HCT116 (cell line): Measurements from ENCODE around the gene SRPK2. TPM values are rescaled to one million over a fixed set of nuclear protein-coding genes. Genes with fewer than 3 reads are reported as not detected.

Experiments used
- ATAC-seq: fragments of 200-7000 bp; cut with Tn5 transposase; 2 replicates; pipeline ENCODE4 v1.9.1; 2020; ENCODE audit warnings: mild to moderate bottlenecking, moderate library complexity
- BruUV-seq: library from RNA; stranded (reverse); fragments of 400-500 nt; replicated peaks from 2 replicates; lab custom pipeline; 2021; lab: Mats Ljungman, UMichigan
- CTCF ChIA-PET: fragments of 300-600 bp; sonication (Branson Sonifier 250); formaldehyde crosslinking; loops from one replicate; lab custom pipeline; 2021; ENCODE audit warnings: antibody characterized with exemption; lab: Charles Lee
- POLR2A ChIA-PET: fragments of 300-600, 350-600 bp; sonication (Branson Sonifier 250); formaldehyde crosslinking; loops from one replicate; lab custom pipeline; 2021; ENCODE audit warnings: antibody characterized with exemption; lab: Charles Lee
- RAD21 ChIA-PET, 2 experiments: fragments of 300-600 bp; sonication (Branson Sonifier 250); formaldehyde crosslinking; loops; one replicate each; lab custom pipeline; 2023; ENCODE audit warnings: low total read pairs in 2 of 2; ENCODE audit not compliant: uncharacterized antibody in 2 of 2, unreplicated experiment in 2 of 2, low non-redundant PET in 1 of 2; lab: Charles Lee
- DNase-seq: peaks from one replicate; pipeline ENCODE4 v3.0.0-alpha.2; 2010; ENCODE audit warnings: low read depth, low spot score
- H2AFZ ChIP-seq: fragments of 200-600 bp; shearing (Covaris generic), sonication (generic); 2 replicates; pipeline ENCODE4 v1.6.1; 2017; ENCODE audit warnings: low read depth, mixed run types, mixed read lengths, antibody characterized with exemption, low read length; ENCODE audit not compliant: poor library complexity, severe bottlenecking
- H3K27ac ChIP-seq: 2 replicates; pipeline ENCODE4 v1.5.1; 2012; ENCODE audit warnings: low read depth, low read length
- H3K27me3 ChIP-seq: fragments of 200-600 bp; sonication (generic); 2 replicates; pipeline ENCODE4 v1.6.1; 2016; ENCODE audit warnings: mixed run types, low read length, mixed read lengths; ENCODE audit not compliant: insufficient read depth
- H3K36me3 ChIP-seq, 2 experiments: fragments of 200-500 bp in 1 of 2; fragments of 200-600 bp in 1 of 2; sonication (Bioruptor generic) in 1 of 2; sonication (generic) in 1 of 2; 2 replicates each; pipeline versions ENCODE4 v1.5.1 to v1.6.1; 2014 to 2016; ENCODE audit warnings: low read length in 2 of 2, inconsistent platforms in 1 of 2, mixed read lengths in 1 of 2, mixed run types in 1 of 2; ENCODE audit not compliant: insufficient read depth in 2 of 2, control insufficient read depth in 1 of 2
- H3K4me1 ChIP-seq, 2 experiments: fragments of 200-600 bp in 1 of 2; sonication (generic) in 1 of 2; 2 replicates each; pipeline versions ENCODE4 v1.5.1 to v1.6.1; 2012 to 2017; ENCODE audit warnings: low read length in 2 of 2, inconsistent platforms in 1 of 2, mild to moderate bottlenecking in 1 of 2, mixed read lengths in 1 of 2, mixed run types in 1 of 2, moderate library complexity in 1 of 2; ENCODE audit not compliant: insufficient read depth in 2 of 2, control insufficient read depth in 1 of 2
- H3K4me2 ChIP-seq: fragments of 200-600 bp; sonication (generic); 2 replicates; pipeline ENCODE4 v1.6.1; 2017; ENCODE audit warnings: mixed run types, low read length, mixed read lengths
- H3K4me3 ChIP-seq, 2 experiments: fragments of 200-600 bp in 1 of 2; sonication (generic) in 1 of 2; replicated peaks in 1 of 2; 2 replicates each; pipeline ENCODE4 v1.5.1; 2011 to 2016; ENCODE audit warnings: low read length in 2 of 2, control low read depth in 1 of 2, low read depth in 1 of 2, mild to moderate bottlenecking in 1 of 2, mixed read lengths in 1 of 2, mixed run types in 1 of 2
- H3K79me2 ChIP-seq: fragments of 200-600 bp; sonication (generic); 2 replicates; pipeline ENCODE4 v1.6.1; 2017; ENCODE audit warnings: mild to moderate bottlenecking, mixed run types, low read length, moderate library complexity, mixed read lengths; ENCODE audit not compliant: insufficient read depth
- H3K9ac ChIP-seq: fragments of 200-600 bp; sonication (generic); 2 replicates; pipeline ENCODE4 v1.6.1; 2016; ENCODE audit warnings: low read length, mixed read lengths
- H3K9me2 ChIP-seq: fragments of 200-600 bp; sonication (generic), shearing (Covaris generic); 2 replicates; pipeline ENCODE4 v1.6.1; 2017; ENCODE audit warnings: mixed run types, mild to moderate bottlenecking, moderate library complexity; ENCODE audit not compliant: insufficient read depth
- H3K9me3 ChIP-seq, 2 experiments: fragments of 200-500 bp in 1 of 2; fragments of 200-600 bp in 1 of 2; sonication (Bioruptor generic) in 1 of 2; sonication (generic) in 1 of 2; 2 replicates each; pipeline ENCODE4 v1.6.1; 2014 to 2017; ENCODE audit warnings: low read length in 2 of 2, mixed read lengths in 2 of 2, inconsistent platforms in 1 of 2, low read depth in 1 of 2, mild to moderate bottlenecking in 1 of 2, mixed run types in 1 of 2, moderate library complexity in 1 of 2; ENCODE audit not compliant: control insufficient read depth in 1 of 2, insufficient read depth in 1 of 2
- H4K20me1 ChIP-seq: fragments of 200-600 bp; sonication (generic), shearing (Covaris generic); 2 replicates; pipeline ENCODE4 v1.6.1; 2017; ENCODE audit warnings: mixed run types, mild to moderate bottlenecking, moderate library complexity; ENCODE audit not compliant: insufficient read depth
- ATF3 ChIP-seq: IDR thresholded peaks from 2 replicates; pipeline ENCODE4 v1.6.1; 2012
- CBX3 ChIP-seq: IDR thresholded peaks from 2 replicates; pipeline ENCODE4 v1.6.1; 2012; ENCODE audit warnings: low read depth
- CEBPB ChIP-seq: IDR thresholded peaks from 2 replicates; pipeline ENCODE4 v1.6.1; 2012; ENCODE audit warnings: low read depth
- CTCF ChIP-seq, 3 experiments: fragments of 200-600 bp in 1 of 3; sonication (generic) in 1 of 3; IDR thresholded peaks in 2 of 3; conservative IDR thresholded peaks in 1 of 3; 2 replicates each; pipeline ENCODE4 v1.5.1; 2012 to 2017; ENCODE audit warnings: low read depth in 2 of 3, low read length in 2 of 3, antibody characterized with exemption in 1 of 3, borderline replicate concordance in 1 of 3, control low read depth in 1 of 3, mild to moderate bottlenecking in 1 of 3, mixed read lengths in 1 of 3, mixed run types in 1 of 3, moderate library complexity in 1 of 3; ENCODE audit not compliant: insufficient read depth in 1 of 3
- EGR1 ChIP-seq: IDR thresholded peaks from 2 replicates; pipeline ENCODE4 v1.6.1; 2012; ENCODE audit warnings: low read depth
- EZH2 ChIP-seq: fragments of 200-600 bp; sonication (generic); IDR thresholded peaks from 2 replicates; pipeline ENCODE4 v1.6.1; 2017; ENCODE audit warnings: antibody characterized with exemption, mixed run types
- JUND ChIP-seq: IDR thresholded peaks from 2 replicates; pipeline ENCODE4 v1.6.1; 2012
- MAX ChIP-seq: IDR thresholded peaks from 2 replicates; pipeline ENCODE4 v1.6.1; 2012
- POLR2AphosphoS5 ChIP-seq: IDR thresholded peaks from 2 replicates; pipeline ENCODE4 v1.6.1; 2011; ENCODE audit warnings: mild to moderate bottlenecking, low read depth, low read length, moderate library complexity
- REST ChIP-seq: IDR thresholded peaks from 2 replicates; pipeline ENCODE4 v1.6.1; 2012; ENCODE audit warnings: low read depth
- SIN3A ChIP-seq: IDR thresholded peaks from 2 replicates; pipeline ENCODE4 v1.6.1; 2012; ENCODE audit warnings: low read depth
- SP1 ChIP-seq: IDR thresholded peaks from 2 replicates; pipeline ENCODE4 v1.6.1; 2012; ENCODE audit warnings: low read depth
- SRF ChIP-seq: IDR thresholded peaks from 2 replicates; pipeline ENCODE4 v1.6.1; 2012; ENCODE audit warnings: low read depth
- ZFX ChIP-seq: fragments of 450-650 bp; IDR thresholded peaks from 2 replicates; pipeline ENCODE4 v1.6.1; 2017
- ZNF274 ChIP-seq: fragments of 200-500 bp; sonication (Bioruptor generic); IDR thresholded peaks from 2 replicates; pipeline ENCODE4 v1.6.1; 2014; ENCODE audit warnings: mild to moderate bottlenecking, low read depth, low read length, inconsistent platforms
- intact Hi-C: fragments of 100-400 bp; cut with micrococcal nuclease; formaldehyde crosslinking; loops from 2 replicates; pipeline ENCODE4 v1.10.0; 2022
- total RNA-seq: library from RNA; stranded (reverse); gene quantifications from one replicate; pipeline ENCODE4 v1.2.1, GENCODE V29; 2021; ENCODE audit not compliant: unreplicated experiment

SRPK2 gene
- total RNA-seq, 1 experiment from 2014 or later = 37.4 TPM

GRCh38 chr7:105284014-105284413 is 104.7 kb downstream of the SRPK2 start:
- no peaks in the 10 kb centered on the region for H3K36me3 ChIP-seq
- no peak overlapping the region for H3K4me3 ChIP-seq
- DNase-seq (no peak), ATAC-seq (no peak)
- no peaks in the 10 kb centered on the region for H3K9me2 ChIP-seq
- ChIA-PET RAD21 (no interaction called here), POLR2A (no interaction called here), CTCF (no interaction called here)
- no peak overlapping the region for H2AFZ ChIP-seq
- intact Hi-C loops = no loop called here
- no peak overlapping the region for H3K9ac ChIP-seq
- H3K9me3 ChIP-seq = no peaks in the 10 kb centered on the region
- TF ChIP-seq CBX3 = no peak
- no peak for TF ChIP-seq POLR2AphosphoS5
- no peak for TF ChIP-seq REST
- no peak for TF ChIP-seq SP1
- no peak for TF ChIP-seq SRF
- no peak for TF ChIP-seq ZFX
- TF ChIP-seq ATF3 = no peak
- H4K20me1 ChIP-seq = no peaks in the 10 kb centered on the region
- no peak overlapping the region for H3K4me2 ChIP-seq
- no peaks in the 10 kb centered on the region for H3K27me3 ChIP-seq
- no peak overlapping the region for H3K27ac ChIP-seq
- peaks cover 48% of the 10 kb centered on the region for H3K79me2 ChIP-seq
- no peaks in the 10 kb centered on the region for H3K4me1 ChIP-seq
- BruUV-seq = no TSS peak

- POLR2A ChIA-PET = no interaction called here
- BruUV-seq = no TSS peak
- peaks cover 40% of the 10 kb centered on the region for H3K79me2 ChIP-seq
- TF ChIP-seq EZH2 (no peak), CEBPB (no peak), JUND (no peak), EGR1 (no peak), ATF3 (no peak), ZFX (no peak), SRF (no peak), CTCF (IDR thresholded peaks at IDR 0.05 in 2 of 3, conservative IDR thresholded peaks at IDR 0.05 in 1 of 3; ENCODE audit: borderline replicate concordance in 1 of 3, insufficient read depth in 1 of 3, low read depth in 2 of 3, low read length in 2 of 3) (no peak), ZNF274 (no peak), SIN3A (no peak), MAX (no peak)
Observed at GRCh38 chr7:105281966-105282365, 106.8 kb downstream of the SRPK2 start.

More at GRCh38 chr7:105281966-105282365, 106.8 kb downstream of the SRPK2 start:
- DNase-seq (no peak), ATAC-seq (no peak)
- H3K9me2 ChIP-seq = no peaks in the 10 kb centered on the region
- no peak overlapping the region for H3K9ac ChIP-seq
- ChIA-PET CTCF (no interaction called here), RAD21 (no interaction called here)
- no peaks in the 10 kb centered on the region for H3K9me3 ChIP-seq
- H2AFZ ChIP-seq = no peak overlapping the region
- no peaks in the 10 kb centered on the region for H3K36me3 ChIP-seq
- no peak overlapping the region for H3K4me2 ChIP-seq
- intact Hi-C loops = no loop called here
- H3K27ac ChIP-seq = no peak overlapping the region
- H4K20me1 ChIP-seq = no peaks in the 10 kb centered on the region
- no peak overlapping the region for H3K4me3 ChIP-seq
- no peaks in the 10 kb centered on the region for H3K27me3 ChIP-seq
- H3K4me1 ChIP-seq = no peaks in the 10 kb centered on the region
